Adrenal gland (tissue), 12 donors: ENCODE measurements around the gene COMP. TPM values are rescaled to one million over a fixed set of nuclear protein-coding genes. Genes with fewer than 3 reads are reported as not detected.

ENCODE experiments used
- DNase-seq, 7 donors: peaks; one replicate each; pipeline ENCODE4 v3.0.0-alpha.2; 2019 to 2020
- H3K27ac ChIP-seq, 5 donors: fragments of 200-600 bp; sonication (generic) in 4 of 5; 1 replicate in 3 of 5; 2 replicates in 2 of 5; pipeline versions ENCODE4 v1.5.1 to v1.8.0; 2016 to 2020; ENCODE audit warnings: mild to moderate bottlenecking in 1 of 5
- H3K27me3 ChIP-seq: fragments of 200-600 bp; 2 replicates; pipeline ENCODE4 v1.8.0; 2021
- H3K36me3 ChIP-seq, 2 donors: fragments of 200-600 bp; replicated peaks in 1 of 2; 1 replicate in 1 of 2; 2 replicates in 1 of 2; pipeline versions ENCODE4 v1.5.1 to v1.8.0; 2018 to 2022
- H3K4me1 ChIP-seq, 2 donors: fragments of 200-600 bp; replicated peaks in 1 of 2; 1 replicate in 1 of 2; 2 replicates in 1 of 2; pipeline versions ENCODE4 v1.5.1 to v1.8.0; 2018 to 2021
- H3K4me3 ChIP-seq, 4 donors: fragments of 200-600 bp; sonication (generic) in 3 of 4; one replicate each; pipeline ENCODE4 v1.5.1; 2016 to 2018
- H3K9me3 ChIP-seq, 3 donors: fragments of 200-600 bp; sonication (generic) in 1 of 3; replicated peaks in 1 of 3; 1 replicate in 2 of 3; 2 replicates in 1 of 3; pipeline versions ENCODE4 v1.5.1 to v1.8.0; 2016 to 2021
- POLR2A ChIP-seq, 2 donors: fragments of 450-650 bp; IDR thresholded peaks; one replicate each; pipeline ENCODE4 v1.6.1; 2017; ENCODE audit warnings: antibody characterized with exemption in 2 of 2, mild to moderate bottlenecking in 2 of 2, moderate library complexity in 1 of 2
- WGBS, 4 donors: extraction: QIAGEN DNeasy Blood & Tissue Kit in 2 of 4; methylation state at CpG; one replicate each; pipeline versions ENCODE4 v1.1.5 to v1.1.7; 2013 to 2017; 5-methylcytosine and 5-hydroxymethylcytosine counted together
- intact Hi-C, 2 donors: fragments of 100-400 bp; cut with DNase I; formaldehyde crosslinking; loops; one replicate each; pipeline versions ENCODE4 v1.14.1 to v1.15.0; 2022 to 2023
- polyA plus RNA-seq, 3 donors: library from polyadenylated mRNA; stranded (reverse); fragments of 200-250 nt in 2 of 3; fragments of 350-450 nt in 1 of 3; fragmentation: Illumina TruSeq in 1 of 3; extraction: RNeasy Lipid Tissue Mini Kit (QIAGEN cat#74804) in 1 of 3; gene quantifications; one replicate each; pipeline ENCODE4 v1.2.3, GENCODE V29; 2013 to 2014
- total RNA-seq, 9 donors: library from RNA; depleted of rRNA in 4 of 9; stranded (reverse); fragments of >200 nt in 4 of 9; fragments of 120-200 nt in 1 of 9; fragmentation: NEBNext Ultra II Directional in 1 of 9; extraction: Animal tissue kit (Norgen Biotek cat#: 25700) in 1 of 9; gene quantifications; one replicate each; pipeline versions ENCODE4 v1.1.0 to v1.2.4, GENCODE V29; 2013 to 2023
- TF ChIP-seq, protein P1 (sequence below), 6 experiments: fragments of 450-650 bp in 4 of 6; fragments of 200-600 bp in 2 of 6; sonication (generic) in 1 of 6; IDR thresholded peaks; 1 replicate in 5 of 6; 2 replicates in 1 of 6; pipeline versions ENCODE4 v1.5.1 to v1.8.0; 2016 to 2021; ENCODE audit warnings: antibody characterized with exemption in 6 of 6, mild to moderate bottlenecking in 2 of 6, moderate library complexity in 1 of 6
- donor health status: healthy with polysubstance abuse.
- donor health status: Bipolar disorder and iron deficiency.
- donor health status: DM: yes; HTN: yes; CAD: no.
- donor health status: DM: no; HTN: no; CAD: no.
- donor health status: DM: no; HTN: no; CAD: no.
- donor health status: DM: yes; HTN: yes; CAD: no.

COMP gene
- total and polyA plus RNA-seq, 12 donors: 0.11 to 0.17 (median 0.16) TPM; not detected in 9

DNA sequence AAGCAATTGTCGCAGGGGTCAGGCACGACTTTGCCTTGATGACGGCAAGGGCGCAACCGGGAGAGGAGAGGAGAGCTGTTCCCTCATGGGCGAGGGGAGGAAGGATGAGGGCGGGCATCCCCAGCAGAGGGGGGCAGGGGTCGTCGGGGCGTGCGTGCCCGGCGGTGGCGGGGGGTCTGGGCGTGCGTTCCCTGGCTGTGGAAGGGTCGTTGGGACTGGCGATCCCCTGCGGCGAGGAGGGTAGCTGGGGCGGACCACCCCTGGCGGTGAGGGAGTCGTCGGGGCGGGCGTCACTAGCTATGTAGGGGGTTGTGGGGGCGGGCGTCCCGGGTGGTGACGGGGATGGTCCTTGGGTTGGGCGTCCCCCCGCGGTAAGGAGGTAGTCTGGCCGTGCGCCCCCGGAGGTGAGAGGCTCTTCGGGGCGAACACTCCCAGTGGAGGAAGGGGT is 1.7 kb downstream of the COMP start:
- TF ChIP-seq POLR2A (IDR thresholded peaks at IDR 0.05): no peak
- TF ChIP-seq, protein P1, sequence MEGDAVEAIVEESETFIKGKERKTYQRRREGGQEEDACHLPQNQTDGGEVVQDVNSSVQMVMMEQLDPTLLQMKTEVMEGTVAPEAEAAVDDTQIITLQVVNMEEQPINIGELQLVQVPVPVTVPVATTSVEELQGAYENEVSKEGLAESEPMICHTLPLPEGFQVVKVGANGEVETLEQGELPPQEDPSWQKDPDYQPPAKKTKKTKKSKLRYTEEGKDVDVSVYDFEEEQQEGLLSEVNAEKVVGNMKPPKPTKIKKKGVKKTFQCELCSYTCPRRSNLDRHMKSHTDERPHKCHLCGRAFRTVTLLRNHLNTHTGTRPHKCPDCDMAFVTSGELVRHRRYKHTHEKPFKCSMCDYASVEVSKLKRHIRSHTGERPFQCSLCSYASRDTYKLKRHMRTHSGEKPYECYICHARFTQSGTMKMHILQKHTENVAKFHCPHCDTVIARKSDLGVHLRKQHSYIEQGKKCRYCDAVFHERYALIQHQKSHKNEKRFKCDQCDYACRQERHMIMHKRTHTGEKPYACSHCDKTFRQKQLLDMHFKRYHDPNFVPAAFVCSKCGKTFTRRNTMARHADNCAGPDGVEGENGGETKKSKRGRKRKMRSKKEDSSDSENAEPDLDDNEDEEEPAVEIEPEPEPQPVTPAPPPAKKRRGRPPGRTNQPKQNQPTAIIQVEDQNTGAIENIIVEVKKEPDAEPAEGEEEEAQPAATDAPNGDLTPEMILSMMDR (IDR thresholded peaks at IDR 0.05): no peak
- WGBS, 4 donors: 0 to 4% (median 2%) methylated on average over 12 to 38 of the region's 38 CpGs
- Histone ChIP-seq H3K9me3 (no peaks in the 10 kb centered on the region), H3K4me3 (peak overlapping the region in 1 of 4 donors; percentile 32), H3K27ac (no peak overlapping the region), H3K36me3 (no peaks in the 10 kb centered on the region), H3K4me1 (peaks cover 3 to 13% of the 10 kb centered on the region in 2 donors), H3K27me3 (peaks cover 54% of the 10 kb centered on the region)
- no peak for DNase-seq
- intact Hi-C loops: no loop called here

DNA sequence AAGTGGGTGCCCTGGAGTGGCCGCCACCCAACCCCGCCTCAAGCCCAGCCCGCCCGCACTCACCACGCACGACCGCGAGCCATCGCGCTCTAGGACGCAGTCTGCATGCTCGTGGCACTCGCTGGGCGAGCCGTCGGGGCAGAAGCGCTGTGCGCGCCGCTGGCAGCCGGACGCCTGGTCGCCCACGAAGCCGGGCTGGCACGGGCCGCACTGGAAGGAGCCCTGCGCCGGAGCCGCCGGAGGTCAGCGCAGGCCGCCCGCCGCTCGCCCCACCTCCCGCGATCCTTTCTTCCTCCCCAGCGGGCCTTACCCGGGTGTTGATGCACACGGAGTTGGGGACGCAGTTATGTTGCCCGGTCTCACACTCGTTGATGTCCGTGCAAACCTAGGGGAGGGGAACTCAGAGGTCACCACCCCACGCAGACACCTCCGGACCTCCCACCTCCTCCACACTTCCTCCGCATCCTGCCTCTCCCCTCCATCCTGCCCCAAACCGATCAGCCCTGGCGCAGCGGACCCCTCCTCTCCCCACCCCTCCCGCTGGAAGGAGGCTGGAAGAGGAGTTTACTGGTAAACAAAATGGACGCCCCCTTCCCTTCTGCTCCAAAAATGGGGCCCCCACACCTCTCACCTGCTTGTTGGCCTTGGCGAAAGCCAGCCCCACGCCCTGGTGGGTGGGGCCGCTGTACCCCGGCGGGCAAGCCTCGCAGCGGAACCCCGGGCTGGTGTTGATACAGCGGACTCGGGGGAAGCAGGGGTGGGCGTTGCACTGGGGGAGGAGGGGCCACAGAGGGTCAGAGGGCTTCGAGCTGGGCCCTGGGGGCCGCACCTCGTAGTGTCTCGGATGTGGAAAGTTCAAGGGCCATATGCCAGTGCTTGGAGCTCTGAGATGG is 2.3 kb downstream of the COMP start:
- intact Hi-C loops: no loop called here
- Histone ChIP-seq H3K36me3 (no peaks in the 10 kb centered on the region), H3K4me1 (peaks cover 3 to 13% of the 10 kb centered on the region in 2 donors)

DNA sequence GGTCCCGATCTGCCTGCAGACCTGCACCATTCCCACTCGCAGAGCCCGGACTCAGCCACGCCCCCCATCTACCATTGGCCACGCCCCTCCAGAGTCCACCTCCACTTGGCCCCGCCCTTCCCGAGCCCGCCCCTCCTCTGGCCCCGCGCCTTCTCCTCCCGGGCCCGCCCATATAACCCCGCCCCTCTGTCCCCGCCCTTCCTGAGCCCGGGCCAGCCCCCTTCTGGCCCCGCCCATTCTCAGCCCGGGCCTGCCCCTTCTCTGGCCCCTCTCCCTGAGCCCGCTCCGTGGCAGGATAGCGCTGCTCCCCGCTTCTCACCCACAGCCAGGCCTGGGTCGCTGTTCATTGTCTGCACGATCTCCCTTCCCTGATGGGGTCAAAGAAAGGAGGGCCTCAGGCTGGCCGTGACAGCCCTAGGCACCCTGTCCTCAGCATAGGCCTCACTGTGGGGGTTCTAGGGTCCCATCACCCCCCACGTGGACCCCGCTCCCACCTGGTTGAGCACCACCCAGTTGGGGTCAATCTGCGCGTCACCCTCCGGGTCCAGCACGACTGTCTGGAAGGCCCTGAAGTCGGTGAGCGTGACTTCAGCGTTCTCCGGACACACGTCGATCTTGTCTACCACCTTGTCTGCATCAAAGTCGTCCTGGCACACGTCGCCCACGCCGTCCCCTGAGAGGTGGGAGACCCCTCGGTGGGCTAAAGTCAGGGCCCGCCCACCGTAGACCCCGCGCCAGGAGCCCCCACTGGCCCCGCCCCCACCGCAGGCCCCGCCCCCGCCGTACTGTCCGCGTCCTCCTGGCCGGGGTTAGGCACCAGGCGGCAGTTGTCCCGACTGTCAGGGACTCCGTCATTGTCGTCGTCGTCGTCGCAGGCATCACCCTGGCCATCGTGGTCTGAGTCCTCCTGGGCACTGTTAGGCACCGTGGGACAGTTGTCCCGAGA is 5.7 kb downstream of the COMP start:
- intact Hi-C loops: no loop called here
- WGBS, 4 donors: 10 to 17% (median 12%) methylated on average over 12 to 65 of the region's 65 CpGs
- no peaks in the 10 kb centered on the region for H3K9me3 ChIP-seq
- peak in 6 of 7 donors; percentile 44 to 85 (median 69) for DNase-seq
- no peak overlapping the region for H3K27ac ChIP-seq
- H3K27me3 ChIP-seq: peaks cover 46% of the 10 kb centered on the region
- H3K4me3 ChIP-seq: peak overlapping the region in 1 of 4 donors; percentile 28
- no peak for TF ChIP-seq POLR2A (IDR thresholded peaks at IDR 0.05)
- TF ChIP-seq, protein P1 (IDR thresholded peaks at IDR 0.05): no peak
- no peaks in the 10 kb centered on the region for H3K36me3 ChIP-seq
- peaks cover 3 to 13% of the 10 kb centered on the region in 2 donors for H3K4me1 ChIP-seq

More for the DNA sequence above, 2.3 kb downstream of the COMP start:
- Histone ChIP-seq H3K27me3 (peaks cover 54% of the 10 kb centered on the region), H3K9me3 (no peaks in the 10 kb centered on the region), H3K27ac (no peak overlapping the region), H3K4me3 (no peak overlapping the region)
- TF ChIP-seq, protein P1 (IDR thresholded peaks at IDR 0.05): no peak
- TF ChIP-seq POLR2A (IDR thresholded peaks at IDR 0.05): no peak
- WGBS, 4 donors: 1 to 3% (median 2%) methylated on average over 17 to 68 of the region's 68 CpGs
- DNase-seq: no peak

DNA sequence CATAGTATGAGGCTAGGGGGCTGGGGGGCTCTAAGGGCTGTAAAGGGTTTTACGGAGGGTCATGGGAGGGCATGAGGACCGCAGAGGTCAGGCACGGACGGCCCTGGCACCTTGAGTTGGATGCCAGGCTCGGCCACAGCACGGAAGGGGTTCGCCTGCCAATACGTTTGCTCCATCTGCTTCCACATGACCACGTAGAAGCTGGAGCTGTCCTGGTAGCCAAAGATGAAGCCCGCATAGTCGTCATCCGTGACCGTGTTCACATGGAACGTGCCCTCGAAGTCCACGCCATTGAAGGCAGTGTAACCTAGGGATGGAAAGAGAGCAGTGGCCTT is 6.4 kb downstream of the COMP start:
- Histone ChIP-seq H3K36me3 (no peaks in the 10 kb centered on the region), H3K9me3 (no peaks in the 10 kb centered on the region), H3K4me3 (no peak overlapping the region), H3K27me3 (peaks cover 39% of the 10 kb centered on the region), H3K27ac (no peak overlapping the region), H3K4me1 (peaks cover 0 to 8% of the 10 kb centered on the region in 2 donors)
- intact Hi-C loops: no loop called here
- no peak for DNase-seq
- WGBS, 4 donors: 69 to 78% (median 74%) methylated on average over 13 to 16 of the region's 16 CpGs
- TF ChIP-seq, protein P1 (IDR thresholded peaks at IDR 0.05): no peak
- TF ChIP-seq POLR2A (IDR thresholded peaks at IDR 0.05): no peak
